GM10266 (cell line): ENCODE results near the gene NCOA3.

Experiments used
- DNase-seq: peaks from one replicate; pipeline ENCODE4 v3.0.0; 2012; ENCODE audit errors: extremely low spot score
- CTCF ChIP-seq: IDR thresholded peaks from 2 replicates; pipeline ENCODE4 v1.5.1; 2012; ENCODE audit warnings: mild to moderate bottlenecking, low read depth; ENCODE audit not compliant: control insufficient read depth, insufficient read depth; ENCODE audit errors: missing control alignments

The NCOA3 gene

GRCh38 chr20:47466213-47466612 lies 35.5 kb upstream of the NCOA3 start:
- TF ChIP-seq CTCF, result no peak
- no peak for DNase-seq

- TF ChIP-seq CTCF, result no peak
- DNase-seq, result no peak
These were observed 34.8 kb upstream of the NCOA3 start for GRCh38 chr20:47466704-47467459.

- peak; percentile 38 for DNase-seq
- no peak for TF ChIP-seq CTCF
These were observed 33.2 kb upstream of the NCOA3 start for GRCh38 chr20:47468290-47469050.

- DNase-seq, result no peak
- TF ChIP-seq CTCF, result no peak
These were observed 26.2 kb upstream of the NCOA3 start for GRCh38 chr20:47475419-47476044.

- TF ChIP-seq CTCF, result no peak
- no peak for DNase-seq
These were observed 25.2 kb upstream of the NCOA3 start for GRCh38 chr20:47476452-47476851.

GRCh38 chr20:47479093-47479492 lies 22.6 kb upstream of the NCOA3 start:
- no peak for TF ChIP-seq CTCF
- DNase-seq, result no peak

GRCh38 chr20:47479506-47479905 lies 22.2 kb upstream of the NCOA3 start:
- TF ChIP-seq CTCF, result no peak
- no peak for DNase-seq
